Measurements from ENCODE around the gene CPA2. TPM values are rescaled to one million over a fixed set of nuclear protein-coding genes. Genes with fewer than 3 reads are reported as not detected.

The CPA2 gene
- total and polyA plus RNA-seq, 11 donors = 0.17 to 1.1 (median 0.79) TPM; not detected in 6

DNA sequence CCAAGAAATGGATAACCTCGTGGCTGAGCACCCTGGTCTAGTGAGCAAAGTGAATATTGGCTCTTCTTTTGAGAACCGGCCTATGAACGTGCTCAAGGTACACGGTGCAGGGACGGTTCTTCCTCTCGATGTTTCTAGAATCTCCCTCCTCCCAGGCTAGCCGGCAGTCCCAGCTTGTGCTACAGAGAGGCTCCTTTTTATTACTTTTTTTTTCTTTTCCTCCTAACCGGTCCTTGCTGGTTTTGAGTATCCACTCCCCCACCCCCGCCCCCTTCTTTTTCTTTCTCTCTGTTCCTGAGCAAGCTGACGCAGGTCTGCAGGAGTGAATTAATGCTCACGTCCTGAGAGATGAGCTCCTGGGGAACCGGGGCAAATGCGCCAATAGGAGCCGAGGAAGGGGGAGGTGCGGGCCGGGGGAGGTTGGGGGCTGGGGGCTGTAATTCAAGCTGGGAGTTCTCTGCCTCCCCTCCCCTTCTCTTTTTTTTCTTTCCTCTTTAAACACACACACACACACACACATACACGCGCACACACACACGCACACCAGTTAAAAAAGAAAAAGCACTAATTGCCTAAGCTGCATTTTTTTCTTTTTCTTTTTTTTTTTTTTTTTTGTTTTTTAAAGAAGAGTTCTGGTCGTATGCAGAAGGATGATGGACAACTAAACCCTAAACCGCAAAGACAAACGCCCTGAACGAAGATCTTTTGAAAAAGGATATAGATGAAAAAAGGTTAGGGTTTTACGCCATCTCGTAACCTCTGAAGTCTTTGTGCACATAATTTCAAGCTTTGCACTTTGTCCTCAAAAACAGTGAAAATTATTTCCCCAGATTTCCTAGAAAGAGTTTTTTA is 6.6 kb downstream of the CPA2 start:
- intact Hi-C loops (cut with DNase I) = loop anchor here in 6 of 10 donors (5.0 to 10.0 kb wide), 4 partner anchors 79 to 221 kb away; partner anchors contain the start of gene MEST (in 4 of the 6)

DNA sequence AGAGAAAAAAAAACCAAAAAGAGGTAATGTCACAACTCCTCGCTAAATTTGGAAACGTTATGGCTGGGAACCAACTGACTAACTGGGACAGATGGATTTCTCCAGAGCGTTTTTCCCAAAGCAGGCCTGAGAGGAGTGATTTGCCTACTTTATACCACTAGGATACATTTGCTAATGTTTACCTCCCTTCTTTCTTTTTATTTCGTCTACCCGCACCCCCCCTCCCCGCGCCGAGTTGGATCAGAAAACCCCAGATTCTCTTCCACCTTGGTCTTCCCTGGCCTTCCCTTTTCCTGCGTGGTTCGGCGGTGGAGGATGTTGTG is 7.2 kb downstream of the CPA2 start:
- peaks cover 0 to 21% (median 0%) of the 10 kb centered on the region in 9 donors for H3K27me3 ChIP-seq
- ATAC-seq (peak in 1 of 4 donors; percentile 58), DNase-seq (peak in 1 of 5 donors; percentile 24)
- peak overlapping the region in 4 of 12 donors; percentile 13 to 43 (median 36) for H3K27ac ChIP-seq
- no peak for TF ChIP-seq POLR2A (IDR thresholded peaks at IDR 0.05)
- peak in 1 of 12 donors; percentile 4 for TF ChIP-seq CTCF (IDR thresholded peaks at IDR 0.05)
- peaks cover 0 to 23% (median 8%) of the 10 kb centered on the region in 12 donors for H3K4me1 ChIP-seq
- no peaks in the 10 kb centered on the region for H3K9me3 ChIP-seq
- H3K36me3 ChIP-seq = no peaks in the 10 kb centered on the region
- peak overlapping the region in 6 of 12 donors; percentile 25 to 43 (median 35) for H3K4me3 ChIP-seq
- WGBS, 4 donors = 50 to 61% (median 57%) methylated on average over 11 of the region's 11 CpGs
- intact Hi-C loops (cut with DNase I) = loop anchor here in 6 of 10 donors (5.0 to 10.0 kb wide), 4 partner anchors 78 to 221 kb away; partner anchors contain the start of gene MEST (in 4 of the 6)

More for the DNA sequence above, 6.6 kb downstream of the CPA2 start:
- no peak for TF ChIP-seq POLR2A (IDR thresholded peaks at IDR 0.05)
- no peak for TF ChIP-seq CTCF (IDR thresholded peaks at IDR 0.05)
- H3K4me3 ChIP-seq = peak overlapping the region in 10 of 12 donors; percentile 10 to 43 (median 28)
- 21 to 26% (median 24%) methylated on average over 25 of the region's 25 CpGs for WGBS, 4 donors
- no peaks in the 10 kb centered on the region for H3K9me3 ChIP-seq
- no peaks in the 10 kb centered on the region for H3K36me3 ChIP-seq
- DNase-seq = peak in 1 of 5 donors; percentile 25
- H3K4me1 ChIP-seq = peaks cover 0 to 23% (median 5%) of the 10 kb centered on the region in 12 donors
- peak in 2 of 4 donors; percentile 37 to 39 for ATAC-seq
- peak overlapping the region in 6 of 12 donors; percentile 18 to 64 (median 38) for H3K27ac ChIP-seq
- peaks cover 0 to 25% (median 0%) of the 10 kb centered on the region in 9 donors for H3K27me3 ChIP-seq

- Histone ChIP-seq H3K27me3 (peaks cover 0 to 21% (median 0%) of the 10 kb centered on the region in 9 donors), H3K27ac (peak overlapping the region in 4 of 12 donors; percentile 13 to 43 (median 36))
- intact Hi-C loops (cut with DNase I) = loop anchor here in 6 of 10 donors (5.0 to 10.0 kb wide), 4 partner anchors 78 to 221 kb away; partner anchors contain the start of gene MEST (in 4 of the 6)
These were observed 7.6 kb downstream of the CPA2 start for GRCh38 chr7:130274296-130274695.

More at GRCh38 chr7:130274296-130274695, 7.6 kb downstream of the CPA2 start:
- Histone ChIP-seq H3K36me3 (no peaks in the 10 kb centered on the region), H3K4me1 (peaks cover 0 to 23% (median 8%) of the 10 kb centered on the region in 12 donors), H3K9me3 (no peaks in the 10 kb centered on the region), H3K4me3 (peak overlapping the region in 1 of 12 donors; percentile 41)
- DNase-seq (no peak), ATAC-seq (no peak)
- no peak for TF ChIP-seq CTCF (IDR thresholded peaks at IDR 0.05)
- TF ChIP-seq POLR2A (IDR thresholded peaks at IDR 0.05) = no peak
- 64 to 68% (median 66%) methylated on average over 1 of the region's 1 CpG for WGBS, 4 donors
